OCI-LY3 (cell line): ENCODE data around the gene MEF2C.

Experiments
- CTCF ChIP-seq: fragments of 200-600, 300-600 bp; sonication (generic); IDR thresholded peaks from 2 replicates; pipeline ENCODE4 v1.5.1; 2014; ENCODE audit warnings: antibody characterized with exemption, low read length, low read depth
- EZH2phosphoT487 ChIP-seq: fragments of 200-600 bp; shearing (Covaris generic); IDR thresholded peaks from 2 replicates; pipeline ENCODE4 v1.6.1; 2018; ENCODE audit warnings: antibody characterized with exemption, mixed run types, low read depth

GRCh38 chr5:88693071-88693932 is 189.7 kb downstream of the MEF2C start:
- TF ChIP-seq CTCF, result no peak
- no peak for TF ChIP-seq EZH2phosphoT487
